ENCODE measurements around the gene NAA38. TPM values are rescaled to one million over a fixed set of nuclear protein-coding genes. Genes with fewer than 3 reads are reported as not detected.

The NAA38 gene
- total and polyA plus RNA-seq, 2 experiments from 2014 or later = 71.5 to 185 TPM

- TF ChIP-seq EZH2 (IDR thresholded peaks at IDR 0.05; ENCODE audit: insufficient read depth, poor library complexity, severe bottlenecking) (no peak), EZH2phosphoT487 (IDR thresholded peaks at IDR 0.05; ENCODE audit: insufficient read depth, low read depth) (no peak)
- H4K20me1 ChIP-seq (ENCODE audit: insufficient read depth) = no peaks in the 10 kb centered on the region
- H3K4me1 ChIP-seq (ENCODE audit: insufficient read depth) = peaks cover 38% of the 10 kb centered on the region
- no peaks in the 10 kb centered on the region for H3K9me3 ChIP-seq (ENCODE audit: low read depth)
- no peaks in the 10 kb centered on the region for H3K27me3 ChIP-seq (replicated peaks; ENCODE audit: insufficient read depth)
- peak overlapping the region; percentile 82 for H3K9ac ChIP-seq
- H3F3A ChIP-seq (ENCODE audit: insufficient read depth) = peaks cover 38% of the 10 kb centered on the region
- peak overlapping the region; percentile 77 for H2AFZ ChIP-seq
- peak; percentile 66 for DNase-seq
- in situ Hi-C loops (cut with MboI) = no loop called here
- H3K79me2 ChIP-seq (ENCODE audit: insufficient read depth) = peaks cover 27% of the 10 kb centered on the region
- 1% methylated on average over 14 to 48 of the region's 64 CpGs for WGBS, 2 experiments (ENCODE audit: low coverage in 1 of 2, low lambda C conversion rate in 2 of 2, missing lambda C conversion rate in 2 of 2)
- peak overlapping the region; percentile 90 for H3K4me3 ChIP-seq
- peak overlapping the region; percentile 90 for H3K27ac ChIP-seq
- H3K36me3 ChIP-seq (ENCODE audit: low read depth) = no peaks in the 10 kb centered on the region
- no peaks in the 10 kb centered on the region for H3K9me2 ChIP-seq (ENCODE audit: insufficient read depth)
- peak overlapping the region; percentile 86 for H3K4me2 ChIP-seq (ENCODE audit: unreplicated experiment)
Measured at GRCh38 chr17:7885367-7886226, 28.2 kb upstream of the NAA38 start.

GRCh38 chr17:7884581-7885366, 27.4 kb upstream of the NAA38 start:
- H2AFZ ChIP-seq = no peak overlapping the region
- H3K27ac ChIP-seq = peak overlapping the region; percentile 90
- H3K4me1 ChIP-seq (ENCODE audit: insufficient read depth) = peaks cover 37% of the 10 kb centered on the region
- in situ Hi-C loops (cut with MboI) = no loop called here
- H3K79me2 ChIP-seq (ENCODE audit: insufficient read depth) = peaks cover 19% of the 10 kb centered on the region
- no peak overlapping the region for H3K4me2 ChIP-seq (ENCODE audit: unreplicated experiment)
- no peaks in the 10 kb centered on the region for H3K9me2 ChIP-seq (ENCODE audit: insufficient read depth)
- peak; percentile 43 for DNase-seq
- WGBS, 2 experiments (ENCODE audit: low coverage in 1 of 2, low lambda C conversion rate in 2 of 2, missing lambda C conversion rate in 2 of 2) = 2% methylated on average over 25 of the region's 100 CpGs; no CpG with 5 or more reads in 1 of the 2 experiments
- H3K27me3 ChIP-seq (replicated peaks; ENCODE audit: insufficient read depth) = no peaks in the 10 kb centered on the region
- no peaks in the 10 kb centered on the region for H3K9me3 ChIP-seq (ENCODE audit: low read depth)
- H3F3A ChIP-seq (ENCODE audit: insufficient read depth) = peaks cover 37% of the 10 kb centered on the region
- TF ChIP-seq EZH2phosphoT487 (IDR thresholded peaks at IDR 0.05; ENCODE audit: insufficient read depth, low read depth) = no peak
- TF ChIP-seq EZH2 (IDR thresholded peaks at IDR 0.05; ENCODE audit: insufficient read depth, poor library complexity, severe bottlenecking) = no peak
- H4K20me1 ChIP-seq (ENCODE audit: insufficient read depth) = no peaks in the 10 kb centered on the region
- no peaks in the 10 kb centered on the region for H3K36me3 ChIP-seq (ENCODE audit: low read depth)
- peak overlapping the region; percentile 90 for H3K4me3 ChIP-seq
- H3K9ac ChIP-seq = peak overlapping the region; percentile 82

DNA sequence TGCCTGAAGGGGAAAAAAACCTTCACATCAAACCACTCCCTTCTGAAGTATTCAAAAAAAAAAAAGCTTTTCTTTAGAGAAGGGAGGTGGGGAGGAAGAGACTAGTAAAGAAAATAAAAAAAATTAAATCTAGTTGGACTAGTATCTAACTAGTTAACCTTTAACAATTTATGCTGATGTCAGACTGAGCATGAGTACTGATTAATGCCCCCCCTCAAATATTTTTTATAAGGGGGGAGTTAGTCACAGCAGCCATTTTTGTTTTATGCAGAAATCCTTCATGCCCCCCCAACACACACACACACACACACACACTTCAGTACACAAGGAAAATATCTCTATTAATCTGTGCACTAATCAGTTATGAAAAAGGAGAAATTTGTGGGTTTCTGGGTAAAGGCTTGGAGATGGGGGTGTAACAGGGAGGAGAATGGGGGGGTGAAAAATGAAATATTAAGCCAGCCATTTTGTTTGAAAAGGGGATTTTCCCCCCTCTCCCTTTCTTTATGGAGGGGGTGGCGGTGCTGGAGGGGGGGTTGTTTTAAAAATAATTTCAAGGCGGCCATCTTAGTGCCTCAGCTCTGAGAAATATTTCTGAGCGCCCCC, 26.5 kb upstream of the NAA38 start:
- TF ChIP-seq EZH2 (IDR thresholded peaks at IDR 0.05; ENCODE audit: insufficient read depth, poor library complexity, severe bottlenecking) (no peak), EZH2phosphoT487 (IDR thresholded peaks at IDR 0.05; ENCODE audit: insufficient read depth, low read depth) (no peak)
- peak; percentile 54 for DNase-seq
- Histone ChIP-seq H3K9me3 (ENCODE audit: low read depth) (no peaks in the 10 kb centered on the region), H3K79me2 (ENCODE audit: insufficient read depth) (peaks cover 10% of the 10 kb centered on the region), H3K27ac (peak overlapping the region; percentile 42), H3K4me2 (ENCODE audit: unreplicated experiment) (peak overlapping the region; percentile 85), H3K9ac (peak overlapping the region; percentile 77), H3K9me2 (ENCODE audit: insufficient read depth) (no peaks in the 10 kb centered on the region), H3K4me1 (ENCODE audit: insufficient read depth) (peaks cover 28% of the 10 kb centered on the region), H3F3A (ENCODE audit: insufficient read depth) (peaks cover 31% of the 10 kb centered on the region), H3K36me3 (ENCODE audit: low read depth) (0 out of 2 replicates have a peak, but pooled peaks cover 3% of the 10 kb centered on the region), H3K27me3 (replicated peaks; ENCODE audit: insufficient read depth) (no peaks in the 10 kb centered on the region), H2AFZ (peak overlapping the region; percentile 83), H4K20me1 (ENCODE audit: insufficient read depth) (no peaks in the 10 kb centered on the region), H3K4me3 (peak overlapping the region; percentile 73)
- in situ Hi-C loops (cut with MboI) = no loop called here
- 0% methylated on average over 3 of the region's 3 CpGs for WGBS, 2 experiments (ENCODE audit: low coverage in 1 of 2, low lambda C conversion rate in 2 of 2, missing lambda C conversion rate in 2 of 2)

GRCh38 chr17:7882629-7883028, 25.3 kb upstream of the NAA38 start:
- 0 out of 2 replicates have a peak, but pooled peaks cover 3% of the 10 kb centered on the region for H3K36me3 ChIP-seq (ENCODE audit: low read depth)
- H3K4me3 ChIP-seq = no peak overlapping the region
- no peak overlapping the region for H2AFZ ChIP-seq
- no peak for TF ChIP-seq EZH2 (IDR thresholded peaks at IDR 0.05; ENCODE audit: insufficient read depth, poor library complexity, severe bottlenecking)
- no peak overlapping the region for H3K4me2 ChIP-seq (ENCODE audit: unreplicated experiment)
- no peaks in the 10 kb centered on the region for H3K27me3 ChIP-seq (replicated peaks; ENCODE audit: insufficient read depth)
- no peaks in the 10 kb centered on the region for H4K20me1 ChIP-seq (ENCODE audit: insufficient read depth)
- no peaks in the 10 kb centered on the region for H3K9me3 ChIP-seq (ENCODE audit: low read depth)
- WGBS, 2 experiments (ENCODE audit: low coverage in 1 of 2, low lambda C conversion rate in 2 of 2, missing lambda C conversion rate in 2 of 2) = 98% methylated on average over 3 of the region's 3 CpGs
- peaks cover 20% of the 10 kb centered on the region for H3F3A ChIP-seq (ENCODE audit: insufficient read depth)
- peaks cover 16% of the 10 kb centered on the region for H3K4me1 ChIP-seq (ENCODE audit: insufficient read depth)
- no peak for DNase-seq
- H3K9me2 ChIP-seq (ENCODE audit: insufficient read depth) = no peaks in the 10 kb centered on the region
- H3K79me2 ChIP-seq (ENCODE audit: insufficient read depth) = no peaks in the 10 kb centered on the region
- no peak overlapping the region for H3K27ac ChIP-seq
- in situ Hi-C loops (cut with MboI) = no loop called here
- no peak overlapping the region for H3K9ac ChIP-seq
